K562 (cell line): ENCODE data around the gene SAMD4A. TPM values are rescaled to one million over a fixed set of nuclear protein-coding genes. Genes with fewer than 3 reads are reported as not detected.

Experiments
- ATF7 ChIP-seq: fragments of 450-650 bp; IDR thresholded peaks from 2 replicates; pipeline ENCODE4 v1.7.1; 2014; ENCODE audit warnings: mild to moderate bottlenecking, moderate library complexity
- BRCA1 ChIP-seq, 2 experiments: fragments of 450-650 bp in 1 of 2; sonication (generic) in 1 of 2; formaldehyde crosslinking in 1 of 2; IDR thresholded peaks; 2 replicates each; pipeline versions ENCODE4 v1.5.0 to v1.6.1; 2017 to 2020; ENCODE audit warnings: mild to moderate bottlenecking in 1 of 2, missing genetic modification reagents in 1 of 2
- CAMTA2 ChIP-seq: fragments of 250-450 bp; sonication (Bioruptor Pico); conservative IDR thresholded peaks from 2 replicates; pipeline ENCODE4 v1.5.1; 2022
- FOXA1 ChIP-seq: fragments of 450-650 bp; IDR thresholded peaks from 2 replicates; pipeline ENCODE4 v1.6.1; 2016; ENCODE audit warnings: mild to moderate bottlenecking, borderline replicate concordance
- HEY1 ChIP-seq: fragments of 250-450 bp; sonication (Bioruptor Pico); IDR thresholded peaks from 2 replicates; pipeline ENCODE4 v1.5.0; 2020; ENCODE audit warnings: mild to moderate bottlenecking, moderate library complexity, borderline replicate concordance
- ILF3 ChIP-seq: fragments of 450-650 bp; IDR thresholded peaks from 2 replicates; pipeline ENCODE4 v1.6.1; 2018; ENCODE audit warnings: antibody characterized with exemption, mild to moderate bottlenecking, moderate library complexity, borderline replicate concordance
- KAT7 ChIP-seq: sonication (generic); formaldehyde crosslinking; IDR thresholded peaks from 2 replicates; pipeline ENCODE4 v1.8.0; 2022; ENCODE audit warnings: missing genetic modification reagents, mild to moderate bottlenecking, borderline replicate concordance
- KDM1A ChIP-seq, 2 experiments: fragments of 450-650 bp; IDR thresholded peaks; 2 replicates each; pipeline ENCODE4 v1.6.1; 2016; ENCODE audit warnings: mild to moderate bottlenecking in 2 of 2
- MYC ChIP-seq, 2 experiments: fragments of 250-450 bp in 1 of 2; sonication (Bioruptor Pico) in 1 of 2; IDR thresholded peaks; 2 replicates each; pipeline versions ENCODE4 v1.5.1 to v1.6.1; 2012 to 2021; ENCODE audit warnings: low read depth in 2 of 2, borderline replicate concordance in 1 of 2, improper control_type of control experiment in 1 of 2, low read length in 1 of 2, mild to moderate bottlenecking in 1 of 2, moderate library complexity in 1 of 2
- NCOA2 ChIP-seq, 2 experiments: fragments of 450-650 bp; IDR thresholded peaks; 2 replicates each; pipeline ENCODE4 v1.6.1; 2018; ENCODE audit warnings: mild to moderate bottlenecking in 2 of 2, moderate library complexity in 1 of 2; ENCODE audit not compliant: partially characterized antibody in 2 of 2
- NFYB ChIP-seq: IDR thresholded peaks from 2 replicates; pipeline ENCODE4 v1.6.1; 2011; ENCODE audit warnings: mild to moderate bottlenecking, moderate library complexity; ENCODE audit not compliant: insufficient read length; ENCODE audit errors: extremely low read depth
- NR2C1 ChIP-seq, 2 experiments: fragments of 450-650 bp; IDR thresholded peaks; 2 replicates each; pipeline ENCODE4 v1.6.1; 2017; ENCODE audit warnings: mild to moderate bottlenecking in 2 of 2, antibody characterized with exemption in 1 of 2, inconsistent platforms in 1 of 2, missing compliant biosample characterization in 1 of 2, missing genetic modification characterization in 1 of 2
- PPARD ChIP-seq: fragments of 250-450 bp; sonication (Bioruptor Pico); IDR thresholded peaks from 2 replicates; pipeline ENCODE4 v1.8.0; 2022; ENCODE audit warnings: inconsistent platforms, mild to moderate bottlenecking, moderate library complexity
- RBM15 ChIP-seq: fragments of 200-400 bp; formaldehyde crosslinking; IDR thresholded peaks from 2 replicates; pipeline ENCODE4 v1.6.1; 2018; ENCODE audit warnings: mild to moderate bottlenecking, low read length, moderate library complexity; ENCODE audit not compliant: insufficient read depth
- RFX5 ChIP-seq: IDR thresholded peaks from 2 replicates; pipeline ENCODE4 v1.6.1; 2011; ENCODE audit warnings: low read depth, mild to moderate bottlenecking, improper control_type of control experiment, low read length
- SETDB1 ChIP-seq: IDR thresholded peaks from one replicate; pipeline ENCODE4 v1.6.1; 2012; ENCODE audit warnings: low read length, control low read depth, inconsistent platforms
- SMARCA4 ChIP-seq: fragments of 450-650 bp; IDR thresholded peaks from 2 replicates; pipeline ENCODE4 v1.6.1; 2016
- SNRNP70 ChIP-seq: fragments of 200-400 bp; formaldehyde crosslinking; optimal IDR thresholded peaks from 2 replicates; pipeline ENCODE3; 2017; ENCODE audit warnings: low read depth, low read length
- TEAD4 ChIP-seq, 2 experiments: sonication (generic) in 1 of 2; formaldehyde crosslinking in 1 of 2; IDR thresholded peaks; 2 replicates each; pipeline versions ENCODE4 v1.6.1 to v1.8.0; 2012 to 2022; ENCODE audit warnings: borderline replicate concordance in 1 of 2, inconsistent platforms in 1 of 2, low read length in 1 of 2, mild to moderate bottlenecking in 1 of 2, missing genetic modification reagents in 1 of 2
- TFAM ChIP-seq: fragments of 250-450 bp; sonication (Bioruptor Pico); conservative IDR thresholded peaks from 2 replicates; pipeline ENCODE4 v1.5.0; 2021; ENCODE audit warnings: mild to moderate bottlenecking, moderate library complexity
- TRIM24 ChIP-seq, 2 experiments: fragments of 450-650 bp; IDR thresholded peaks; 2 replicates each; pipeline ENCODE4 v1.6.1; 2016
- ZBED1 ChIP-seq: IDR thresholded peaks from 2 replicates; pipeline ENCODE4 v1.6.1; 2014
- ZC3H11A ChIP-seq: IDR thresholded peaks from 2 replicates; pipeline ENCODE4 v1.6.1; 2012; ENCODE audit warnings: low read depth, low read length, improper control_type of control experiment
- ZFX ChIP-seq: sonication (generic); formaldehyde crosslinking; IDR thresholded peaks from 2 replicates; pipeline ENCODE4 v1.8.0; 2022; ENCODE audit warnings: mild to moderate bottlenecking, missing genetic modification reagents, moderate library complexity
- ZNF143 ChIP-seq: sonication (generic); formaldehyde crosslinking; IDR thresholded peaks from 2 replicates; pipeline ENCODE4 v1.9.0; 2022; ENCODE audit warnings: mild to moderate bottlenecking, missing genetic modification reagents
- ZNF274 ChIP-seq: IDR thresholded peaks from 2 replicates; pipeline ENCODE4 v1.6.1; 2011; ENCODE audit warnings: low read depth, mild to moderate bottlenecking, low read length, moderate library complexity, borderline replicate concordance
- ZNF282 ChIP-seq: sonication (generic); formaldehyde crosslinking; IDR thresholded peaks from 2 replicates; pipeline ENCODE4 v1.8.1; 2023; ENCODE audit warnings: missing genetic modification reagents
- ZNF3 ChIP-seq: fragments of 250-450 bp; sonication (Bioruptor Pico); IDR thresholded peaks from 2 replicates; pipeline ENCODE4 v1.5.0; 2021; ENCODE audit warnings: mild to moderate bottlenecking, moderate library complexity
- ZSCAN29 ChIP-seq: fragments of 450-650 bp; IDR thresholded peaks from 2 replicates; pipeline ENCODE4 v1.6.1; 2017
- polyA plus RNA-seq, 8 experiments: library from polyadenylated mRNA; depleted of rRNA in 4 of 8; stranded (reverse) in 5 of 8; unstranded in 3 of 8; fragments of >200 nt; fragmentation: Nextera tagmentation in 2 of 8; fragmentation: Illumina TruSeq in 1 of 8; extraction: Ambion mirVana in 2 of 8; extraction: Trizol in 1 of 8; gene quantifications; 2 replicates each; pipeline versions ENCODE4 v1.2.1 to v1.2.3, GENCODE V29; 2011 to 2014; ENCODE audit warnings: inconsistent platforms in 1 of 8, missing spikeins in 1 of 8
- total RNA-seq, 7 experiments: library from RNA; depleted of rRNA in 6 of 7; stranded (reverse); fragments of >200 nt in 6 of 7; fragmentation: Illumina TruSeq in 2 of 7; extraction: Trizol in 2 of 7; gene quantifications; 2 replicates each; pipeline versions ENCODE4 v1.2.1 to v1.2.3, GENCODE V29; 2011 to 2021; ENCODE audit warnings: low replicate concordance in 1 of 7
- TF ChIP-seq, protein P1 (sequence below): fragments of 450-650 bp; formaldehyde crosslinking; IDR thresholded peaks from 2 replicates; pipeline ENCODE4 v1.4.0; 2022; ENCODE audit warnings: missing genetic modification characterization
- TF ChIP-seq, protein P2 (sequence below): sonication (generic); formaldehyde crosslinking; IDR thresholded peaks from 2 replicates; pipeline ENCODE4 v1.8.1; 2022; ENCODE audit warnings: missing genetic modification reagents

SAMD4A gene
- total and polyA plus RNA-seq, 9 of the 15 experiments (the other 6 are each of a cell fraction or from before 2014, with no cell fraction given) = 0.66 to 6.8 (median 3.3) TPM

DNA sequence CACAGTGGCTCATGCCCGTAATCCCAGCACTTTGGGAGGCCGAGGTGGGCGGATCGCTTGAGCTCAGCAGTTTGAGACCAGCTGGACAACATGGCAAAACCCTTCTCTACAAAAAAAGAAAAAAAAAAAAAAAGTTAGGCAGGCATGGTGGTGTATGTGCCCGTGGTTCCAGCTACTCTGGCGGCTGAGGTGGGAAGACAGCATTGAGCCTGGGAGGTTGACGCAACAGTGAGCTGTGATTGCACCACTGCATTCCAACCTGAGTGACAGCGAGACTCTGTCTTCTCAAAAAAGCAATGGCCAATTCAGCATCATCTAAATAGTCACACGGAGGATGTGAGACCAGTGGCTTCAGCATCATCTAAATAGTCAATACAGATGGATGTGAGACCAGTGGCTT, 10.4 kb upstream of the SAMD4A start (continued):
- TF ChIP-seq ZNF3 (CRISPR knock-in tag) = no peak
- TF ChIP-seq MYC (IDR thresholded peaks at IDR 0.05; ENCODE audit: low read depth, low read length) = peak; percentile 51
- TF ChIP-seq MYC (CRISPR knock-in tag; IDR thresholded peaks at IDR 0.05; ENCODE audit: borderline replicate concordance, low read depth) = no peak
- no peak for TF ChIP-seq RFX5
- no peak for TF ChIP-seq SMARCA4
- no peak for TF ChIP-seq HEY1
- no peak for TF ChIP-seq ZNF282 (CRISPR knock-in tag)
- TF ChIP-seq ZNF143 = no peak
- TF ChIP-seq ZC3H11A = no peak
- TF ChIP-seq BRCA1 (IDR thresholded peaks at IDR 0.05) = no peak
- TF ChIP-seq BRCA1 (CRISPR knock-in tag; IDR thresholded peaks at IDR 0.05) = no peak
- TF ChIP-seq FOXA1 = no peak
- TF ChIP-seq CAMTA2 (CRISPR knock-in tag) = no peak
- no peak for TF ChIP-seq NR2C1 (IDR thresholded peaks at IDR 0.05)
- no peak for TF ChIP-seq NR2C1 (tag; IDR thresholded peaks at IDR 0.05)
- no peak for TF ChIP-seq KDM1A (IDR thresholded peaks at IDR 0.05)
- TF ChIP-seq, protein P1, sequence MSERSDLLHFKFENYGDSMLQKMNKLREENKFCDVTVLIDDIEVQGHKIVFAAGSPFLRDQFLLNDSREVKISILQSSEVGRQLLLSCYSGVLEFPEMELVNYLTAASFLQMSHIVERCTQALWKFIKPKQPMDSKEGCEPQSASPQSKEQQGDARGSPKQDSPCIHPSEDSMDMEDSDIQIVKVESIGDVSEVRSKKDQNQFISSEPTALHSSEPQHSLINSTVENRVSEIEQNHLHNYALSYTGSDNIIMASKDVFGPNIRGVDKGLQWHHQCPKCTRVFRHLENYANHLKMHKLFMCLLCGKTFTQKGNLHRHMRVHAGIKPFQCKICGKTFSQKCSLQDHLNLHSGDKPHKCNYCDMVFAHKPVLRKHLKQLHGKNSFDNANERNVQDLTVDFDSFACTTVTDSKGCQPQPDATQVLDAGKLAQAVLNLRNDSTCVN (CRISPR knock-in tag) = no peak
- TF ChIP-seq ILF3 = no peak
- TF ChIP-seq KAT7 (CRISPR knock-in tag) = no peak
- peak; percentile 52 to 53; a peak in 2 of 4 replicates for TF ChIP-seq TRIM24 (IDR thresholded peaks at IDR 0.05)
- no peak for TF ChIP-seq SETDB1
- TF ChIP-seq RBM15 = no peak
- no peak for TF ChIP-seq ZFX (CRISPR knock-in tag)
- no peak for TF ChIP-seq TFAM (CRISPR knock-in tag)
- no peak for TF ChIP-seq NFYB
- TF ChIP-seq PPARD (CRISPR knock-in tag) = no peak
- peak; percentile 41 for TF ChIP-seq TEAD4 (IDR thresholded peaks at IDR 0.05; ENCODE audit: low read length)
- TF ChIP-seq TEAD4 (CRISPR knock-in tag; IDR thresholded peaks at IDR 0.05; ENCODE audit: borderline replicate concordance) = no peak
- TF ChIP-seq ZBED1 = no peak
- peak; percentile 43; the same call in 1 of the 2 replicates for TF ChIP-seq ATF7
- no peak for TF ChIP-seq ZSCAN29
- TF ChIP-seq, protein P2, sequence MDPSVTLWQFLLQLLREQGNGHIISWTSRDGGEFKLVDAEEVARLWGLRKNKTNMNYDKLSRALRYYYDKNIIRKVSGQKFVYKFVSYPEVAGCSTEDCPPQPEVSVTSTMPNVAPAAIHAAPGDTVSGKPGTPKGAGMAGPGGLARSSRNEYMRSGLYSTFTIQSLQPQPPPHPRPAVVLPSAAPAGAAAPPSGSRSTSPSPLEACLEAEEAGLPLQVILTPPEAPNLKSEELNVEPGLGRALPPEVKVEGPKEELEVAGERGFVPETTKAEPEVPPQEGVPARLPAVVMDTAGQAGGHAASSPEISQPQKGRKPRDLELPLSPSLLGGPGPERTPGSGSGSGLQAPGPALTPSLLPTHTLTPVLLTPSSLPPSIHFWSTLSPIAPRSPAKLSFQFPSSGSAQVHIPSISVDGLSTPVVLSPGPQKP (CRISPR knock-in tag) = no peak
- TF ChIP-seq NCOA2 (IDR thresholded peaks at IDR 0.05; ENCODE audit: partially characterized antibody in 2 of 2) = no peak
- TF ChIP-seq SNRNP70 = no peak
- no peak for TF ChIP-seq ZNF274
